Choroid plexus epithelial cell (primary cell): ENCODE data around the gene SREBF1.

ENCODE experiments used
- DNase-seq: peaks from one replicate; pipeline ENCODE4 v3.0.0-alpha.2; 2010; ENCODE audit warnings: low read depth
- H3K4me3 ChIP-seq: 2 replicates; pipeline ENCODE4 v1.5.1; 2011; ENCODE audit warnings: low read depth, mild to moderate bottlenecking, control low read depth, low read length, moderate library complexity
- TF ChIP-seq, protein P1 (sequence below): conservative IDR thresholded peaks from 2 replicates; pipeline ENCODE4 v1.5.1; 2011; ENCODE audit warnings: low read depth, mild to moderate bottlenecking, control low read depth, inconsistent platforms, low read length, moderate library complexity

Gene SREBF1

DNA sequence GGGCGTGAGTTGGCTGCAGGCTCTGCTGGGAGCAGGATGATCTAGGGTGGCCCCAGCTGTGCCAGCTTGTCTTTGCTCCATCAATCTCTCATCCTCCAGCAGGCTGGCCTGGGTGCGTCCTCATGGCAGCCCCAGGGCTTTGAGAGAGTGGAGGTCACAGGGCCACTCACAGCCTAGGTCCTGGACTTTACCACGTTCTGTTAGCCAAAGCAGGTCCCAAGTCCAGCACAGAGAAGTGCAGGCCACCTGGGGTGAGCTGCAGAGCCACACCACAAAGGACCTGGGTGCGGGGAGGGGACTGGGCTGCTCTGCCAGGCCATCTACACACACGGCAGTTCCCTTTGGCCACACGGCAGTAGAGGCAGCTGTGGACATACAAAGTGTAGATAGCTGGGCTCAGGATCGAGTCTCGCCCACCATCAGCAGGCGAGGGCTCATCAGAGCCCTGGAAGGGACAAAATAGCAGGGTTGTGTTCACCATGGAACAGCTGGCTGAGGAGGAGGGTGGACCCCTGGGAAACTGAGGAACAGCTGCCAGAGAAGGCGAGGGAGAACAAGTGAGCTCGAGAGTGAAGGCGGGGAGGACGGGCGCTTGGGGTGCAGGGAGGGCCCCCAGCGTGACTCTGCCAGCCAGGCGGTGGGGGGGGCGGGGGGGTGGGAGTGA, 30.0 kb downstream of the SREBF1 start:
- no peak overlapping the region for H3K4me3 ChIP-seq
- TF ChIP-seq, protein P1, sequence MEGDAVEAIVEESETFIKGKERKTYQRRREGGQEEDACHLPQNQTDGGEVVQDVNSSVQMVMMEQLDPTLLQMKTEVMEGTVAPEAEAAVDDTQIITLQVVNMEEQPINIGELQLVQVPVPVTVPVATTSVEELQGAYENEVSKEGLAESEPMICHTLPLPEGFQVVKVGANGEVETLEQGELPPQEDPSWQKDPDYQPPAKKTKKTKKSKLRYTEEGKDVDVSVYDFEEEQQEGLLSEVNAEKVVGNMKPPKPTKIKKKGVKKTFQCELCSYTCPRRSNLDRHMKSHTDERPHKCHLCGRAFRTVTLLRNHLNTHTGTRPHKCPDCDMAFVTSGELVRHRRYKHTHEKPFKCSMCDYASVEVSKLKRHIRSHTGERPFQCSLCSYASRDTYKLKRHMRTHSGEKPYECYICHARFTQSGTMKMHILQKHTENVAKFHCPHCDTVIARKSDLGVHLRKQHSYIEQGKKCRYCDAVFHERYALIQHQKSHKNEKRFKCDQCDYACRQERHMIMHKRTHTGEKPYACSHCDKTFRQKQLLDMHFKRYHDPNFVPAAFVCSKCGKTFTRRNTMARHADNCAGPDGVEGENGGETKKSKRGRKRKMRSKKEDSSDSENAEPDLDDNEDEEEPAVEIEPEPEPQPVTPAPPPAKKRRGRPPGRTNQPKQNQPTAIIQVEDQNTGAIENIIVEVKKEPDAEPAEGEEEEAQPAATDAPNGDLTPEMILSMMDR = no peak
- DNase-seq = no peak

DNA sequence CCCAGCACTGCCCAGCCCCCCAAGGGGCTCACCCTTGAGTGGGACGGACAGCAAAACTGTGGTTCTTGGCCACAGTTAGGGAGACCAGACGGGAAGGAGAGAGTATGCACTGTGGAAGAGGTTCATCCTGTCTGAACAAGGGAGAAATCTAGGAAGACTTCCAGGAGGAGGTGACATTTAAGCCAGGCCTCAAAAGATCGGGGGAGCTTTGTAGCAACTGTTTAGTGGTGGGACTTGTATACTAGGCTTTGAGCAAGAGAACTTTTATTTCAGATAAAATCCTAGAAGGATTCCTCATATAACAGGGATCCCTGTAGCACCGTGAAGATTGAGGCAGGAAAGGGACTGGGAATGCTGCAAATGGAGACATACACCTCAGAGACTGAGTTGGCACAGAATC, 30.8 kb downstream of the SREBF1 start:
- DNase-seq = no peak
- TF ChIP-seq, protein P1 = no peak
- no peak overlapping the region for H3K4me3 ChIP-seq

DNA sequence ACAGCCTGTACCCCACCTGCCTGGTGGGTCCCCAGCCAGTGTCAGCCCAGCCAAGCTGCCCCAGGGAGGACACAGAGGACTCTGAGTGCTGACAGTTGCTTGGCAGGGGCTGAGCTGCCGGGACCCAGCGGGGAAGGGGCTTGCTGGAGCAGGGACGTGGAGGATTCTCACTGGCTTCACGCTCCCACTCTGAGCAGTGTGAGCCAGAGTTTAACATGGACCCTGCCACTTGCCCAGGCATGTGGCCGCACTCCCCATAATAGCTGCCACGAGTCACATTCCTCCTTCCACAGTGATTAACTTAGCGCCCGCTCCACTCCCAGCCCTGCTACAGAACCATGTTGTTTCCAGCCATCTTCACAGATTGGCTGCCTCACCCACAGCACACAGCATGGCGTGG, 31.2 kb downstream of the SREBF1 start:
- TF ChIP-seq, protein P1 = no peak
- no peak overlapping the region for H3K4me3 ChIP-seq
- no peak for DNase-seq

GRCh38 chr17:17804007-17804406, 32.8 kb downstream of the SREBF1 start:
- H3K4me3 ChIP-seq = no peak overlapping the region
- TF ChIP-seq, protein P1 = no peak
- DNase-seq = no peak

DNA sequence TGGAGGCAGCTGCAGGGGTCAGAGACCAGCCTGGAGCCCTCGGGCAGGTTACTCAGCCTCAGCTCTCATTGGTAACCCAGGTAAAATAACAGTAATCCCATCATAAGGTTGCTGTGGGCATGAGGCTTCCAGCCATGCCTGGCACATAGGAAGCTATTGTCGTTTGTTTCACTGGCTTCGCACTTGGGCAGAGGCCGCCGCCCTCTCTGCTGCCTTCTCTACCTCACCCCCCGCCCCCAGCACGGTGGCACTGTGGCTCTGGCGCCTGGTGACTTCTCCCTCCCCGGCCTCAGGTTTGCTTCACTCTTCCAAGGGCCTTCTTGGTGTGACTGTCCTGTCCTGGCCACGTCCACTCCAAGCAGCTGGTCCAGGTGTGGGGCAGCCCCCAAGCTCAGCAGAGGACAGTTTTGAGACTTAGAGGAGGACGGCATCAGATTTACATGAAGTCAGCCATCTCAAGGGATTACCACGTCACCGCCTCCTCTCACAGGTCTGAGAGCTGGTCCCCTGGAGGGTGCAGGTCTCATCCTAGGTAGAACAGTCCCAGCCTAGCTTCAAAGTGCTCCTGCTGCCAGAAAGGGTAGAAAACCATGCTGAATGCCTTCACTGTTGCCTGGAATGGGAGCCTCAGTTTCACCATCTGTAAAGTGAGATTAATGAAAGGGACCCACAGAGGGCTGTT, 34.8 kb downstream of the SREBF1 start:
- DNase-seq = no peak
- no peak overlapping the region for H3K4me3 ChIP-seq
- TF ChIP-seq, protein P1 = no peak

GRCh38 chr17:17800504-17801021, 36.2 kb downstream of the SREBF1 start:
- TF ChIP-seq, protein P1 = no peak
- no peak overlapping the region for H3K4me3 ChIP-seq
- no peak for DNase-seq
